HG02885 (cell line): ENCODE results near the gene SEPTIN8.

Experiments used
- ATAC-seq: cut with Tn5 transposase; IDR thresholded peaks from one replicate; pipeline ENCODE4 v1.9.1; 2021; ENCODE audit warnings: mild to moderate bottlenecking; ENCODE audit not compliant: unreplicated experiment, poor library complexity

The SEPTIN8 gene

GRCh38 chr5:132718544-132719312 lies 58.3 kb downstream of the SEPTIN8 start:
- no peak for ATAC-seq

DNA sequence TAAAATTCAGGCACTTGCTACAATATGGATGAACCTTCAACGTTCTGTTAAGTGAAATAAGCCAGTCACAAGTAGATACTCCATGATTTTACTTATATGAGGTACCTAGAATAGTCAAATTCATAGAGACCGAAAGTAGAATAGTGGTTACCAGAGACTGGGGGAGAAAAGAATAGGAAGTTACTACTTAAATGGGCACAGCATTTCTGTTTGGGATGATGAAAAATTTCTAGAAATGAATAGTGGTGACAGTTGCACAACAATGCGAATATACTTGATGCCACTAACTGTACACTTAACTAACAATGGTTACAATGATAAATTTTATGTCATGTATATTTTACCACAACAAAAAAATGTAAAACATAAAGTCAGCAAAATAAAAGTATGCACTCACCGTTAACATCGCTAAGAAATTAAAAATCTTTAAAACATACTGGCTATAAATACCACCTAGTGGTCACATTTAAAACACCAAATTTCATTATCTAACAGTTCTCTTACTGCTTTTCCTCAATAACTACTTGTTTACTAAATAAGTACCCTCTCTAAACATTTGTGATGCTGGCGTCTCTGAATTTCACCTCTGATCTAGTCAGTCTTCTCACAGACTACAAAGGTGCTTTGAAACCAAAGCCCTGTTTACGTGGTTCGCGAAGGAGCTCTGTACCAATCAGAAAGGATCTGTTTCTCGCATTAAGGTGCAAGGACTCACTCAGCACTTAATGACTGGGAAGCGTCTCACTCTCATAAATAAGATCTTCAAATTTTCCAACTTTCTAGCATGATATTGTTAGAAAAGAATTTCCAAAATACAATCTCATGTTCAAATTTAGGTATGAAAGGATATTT lies 62.4 kb downstream of the SEPTIN8 start:
- no peak for ATAC-seq

DNA sequence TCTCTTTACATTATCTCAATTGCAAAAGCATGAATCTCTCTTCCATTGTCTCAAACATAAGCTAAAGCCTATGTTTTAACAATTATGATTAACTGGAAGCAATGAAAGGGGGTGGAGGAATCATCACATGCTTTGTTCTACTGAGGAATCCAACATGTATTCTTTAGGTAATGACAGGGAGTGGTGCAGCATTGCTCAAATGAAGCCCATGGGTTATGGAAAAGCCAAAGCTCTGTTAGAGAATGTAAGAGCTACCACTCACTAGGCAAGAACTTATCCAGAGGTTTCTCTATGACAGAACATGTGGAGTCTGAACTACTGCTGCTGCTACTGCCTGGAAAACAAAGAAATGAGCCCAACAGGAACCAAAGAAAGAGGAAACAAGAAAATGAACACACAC lies 68.4 kb downstream of the SEPTIN8 start:
- ATAC-seq: no peak

DNA sequence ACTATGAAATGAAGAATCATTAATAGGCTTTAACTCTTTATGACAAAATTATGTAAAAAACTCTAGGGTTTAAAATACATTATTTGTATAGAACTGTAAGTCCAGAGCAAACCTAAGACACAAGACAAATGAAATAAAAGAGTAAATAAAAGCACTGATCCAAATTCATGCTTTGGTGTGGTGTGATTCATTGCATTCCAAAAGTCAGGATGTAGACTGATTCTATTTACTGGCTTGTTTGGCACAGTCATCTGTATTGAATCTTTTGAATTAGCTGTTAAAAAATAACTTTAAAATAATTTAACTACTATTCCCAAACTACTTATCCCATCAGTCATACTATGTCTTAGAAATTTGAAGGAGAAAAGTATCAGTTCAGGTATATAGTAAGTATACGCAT lies 72.2 kb downstream of the SEPTIN8 start:
- ATAC-seq: no peak
